ENCODE data around the gene NEK10.

DNA sequence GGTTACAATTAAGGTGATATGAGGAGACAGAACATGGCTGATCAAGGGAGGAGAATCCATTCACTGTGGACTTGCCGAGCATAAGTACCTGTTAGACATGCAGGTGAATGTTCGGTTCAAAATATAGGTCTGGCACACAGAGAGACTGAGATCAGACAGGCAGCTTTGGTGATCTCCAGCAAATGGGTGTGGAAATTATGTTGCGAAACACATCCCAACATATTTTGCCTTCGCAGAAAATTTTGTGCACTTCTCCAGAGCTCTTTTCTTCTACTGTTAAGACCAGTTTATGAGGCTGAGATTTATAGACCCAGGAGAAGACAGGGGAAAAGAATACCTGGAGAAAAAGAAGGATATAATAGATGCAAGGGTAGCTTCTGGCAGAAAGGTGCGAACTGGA is 183.2 kb downstream of the NEK10 start:
- TF ChIP-seq, protein P1, sequence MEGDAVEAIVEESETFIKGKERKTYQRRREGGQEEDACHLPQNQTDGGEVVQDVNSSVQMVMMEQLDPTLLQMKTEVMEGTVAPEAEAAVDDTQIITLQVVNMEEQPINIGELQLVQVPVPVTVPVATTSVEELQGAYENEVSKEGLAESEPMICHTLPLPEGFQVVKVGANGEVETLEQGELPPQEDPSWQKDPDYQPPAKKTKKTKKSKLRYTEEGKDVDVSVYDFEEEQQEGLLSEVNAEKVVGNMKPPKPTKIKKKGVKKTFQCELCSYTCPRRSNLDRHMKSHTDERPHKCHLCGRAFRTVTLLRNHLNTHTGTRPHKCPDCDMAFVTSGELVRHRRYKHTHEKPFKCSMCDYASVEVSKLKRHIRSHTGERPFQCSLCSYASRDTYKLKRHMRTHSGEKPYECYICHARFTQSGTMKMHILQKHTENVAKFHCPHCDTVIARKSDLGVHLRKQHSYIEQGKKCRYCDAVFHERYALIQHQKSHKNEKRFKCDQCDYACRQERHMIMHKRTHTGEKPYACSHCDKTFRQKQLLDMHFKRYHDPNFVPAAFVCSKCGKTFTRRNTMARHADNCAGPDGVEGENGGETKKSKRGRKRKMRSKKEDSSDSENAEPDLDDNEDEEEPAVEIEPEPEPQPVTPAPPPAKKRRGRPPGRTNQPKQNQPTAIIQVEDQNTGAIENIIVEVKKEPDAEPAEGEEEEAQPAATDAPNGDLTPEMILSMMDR (IDR thresholded peaks at IDR 0.05): no peak
- no peak for TF ChIP-seq POLR2A (IDR thresholded peaks at IDR 0.05)

Data from lower leg skin (tissue), 3 donors.